ENCODE measurements around the gene LSR.

DNA sequence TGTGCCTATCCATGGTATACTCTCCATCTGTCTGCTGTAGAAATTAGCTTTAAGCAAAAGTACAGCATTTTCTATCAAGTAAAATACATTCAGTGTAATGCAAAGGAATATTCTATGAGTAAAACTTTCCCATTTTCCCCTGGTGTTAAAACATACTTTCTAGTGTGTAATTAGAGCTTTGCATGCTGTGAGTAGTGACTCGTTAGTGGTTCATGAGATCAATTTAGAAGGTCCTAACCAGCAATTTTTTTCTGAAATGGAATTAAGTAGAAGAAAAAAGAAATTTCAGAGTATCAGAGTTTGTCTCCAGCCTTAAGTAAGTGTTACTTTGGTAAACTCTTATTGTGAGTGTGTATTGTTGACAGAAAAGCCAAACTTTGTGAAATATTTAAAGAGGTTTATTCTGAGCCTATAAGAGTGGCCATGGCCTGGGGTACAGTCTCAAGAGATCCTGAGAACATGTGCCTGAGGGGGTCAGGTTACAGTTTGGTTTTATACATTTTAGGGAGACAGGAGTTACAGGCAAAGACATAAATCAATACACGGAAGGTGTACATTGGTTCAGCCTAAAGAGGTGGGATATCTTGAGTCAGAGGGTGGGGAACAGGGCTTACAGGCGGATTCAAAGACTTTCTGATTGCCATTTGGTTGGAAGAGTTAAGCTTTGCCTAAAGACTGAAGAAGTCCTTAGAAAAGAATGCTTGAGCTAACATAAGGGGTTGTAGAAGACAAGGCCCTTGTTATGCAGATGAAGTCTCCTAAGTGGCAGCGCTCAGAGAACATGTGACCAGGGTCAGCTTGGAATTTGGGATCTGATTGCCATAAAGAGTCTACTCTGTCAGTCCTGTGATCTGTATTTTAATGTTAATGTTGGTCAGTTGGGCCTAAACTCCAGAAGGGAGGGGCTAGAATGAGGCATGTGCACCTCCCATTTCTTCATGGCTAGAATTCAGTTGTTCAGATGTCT lies 45.8 kb upstream of the LSR start:
- TF ChIP-seq, protein P1, sequence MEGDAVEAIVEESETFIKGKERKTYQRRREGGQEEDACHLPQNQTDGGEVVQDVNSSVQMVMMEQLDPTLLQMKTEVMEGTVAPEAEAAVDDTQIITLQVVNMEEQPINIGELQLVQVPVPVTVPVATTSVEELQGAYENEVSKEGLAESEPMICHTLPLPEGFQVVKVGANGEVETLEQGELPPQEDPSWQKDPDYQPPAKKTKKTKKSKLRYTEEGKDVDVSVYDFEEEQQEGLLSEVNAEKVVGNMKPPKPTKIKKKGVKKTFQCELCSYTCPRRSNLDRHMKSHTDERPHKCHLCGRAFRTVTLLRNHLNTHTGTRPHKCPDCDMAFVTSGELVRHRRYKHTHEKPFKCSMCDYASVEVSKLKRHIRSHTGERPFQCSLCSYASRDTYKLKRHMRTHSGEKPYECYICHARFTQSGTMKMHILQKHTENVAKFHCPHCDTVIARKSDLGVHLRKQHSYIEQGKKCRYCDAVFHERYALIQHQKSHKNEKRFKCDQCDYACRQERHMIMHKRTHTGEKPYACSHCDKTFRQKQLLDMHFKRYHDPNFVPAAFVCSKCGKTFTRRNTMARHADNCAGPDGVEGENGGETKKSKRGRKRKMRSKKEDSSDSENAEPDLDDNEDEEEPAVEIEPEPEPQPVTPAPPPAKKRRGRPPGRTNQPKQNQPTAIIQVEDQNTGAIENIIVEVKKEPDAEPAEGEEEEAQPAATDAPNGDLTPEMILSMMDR (IDR thresholded peaks at IDR 0.05), result no peak
- no peak for TF ChIP-seq REST (IDR thresholded peaks at IDR 0.05; ENCODE audit: insufficient read depth in 1 of 2, low read depth in 2 of 2, low read length in 1 of 2)
- TF ChIP-seq POLR2AphosphoS5 (IDR thresholded peaks at IDR 0.05; ENCODE audit: low read depth, low read length), result no peak
- TF ChIP-seq TCF7L2 (IDR thresholded peaks at IDR 0.05; ENCODE audit: low read depth, low read length), result no peak

All from Panc1 (cell line).